Loucy (cell line): ENCODE measurements around the gene ACTR1A.

ENCODE experiments used
- H2AFZ ChIP-seq: fragments of 200-600 bp; sonication (generic); 2 replicates; pipeline ENCODE4 v1.6.0; 2016; ENCODE audit warnings: antibody characterized with exemption, mild to moderate bottlenecking, low read length, moderate library complexity
- H3F3A ChIP-seq: fragments of 200-600 bp; 2 replicates; pipeline ENCODE4 v1.6.0; 2016; ENCODE audit warnings: antibody characterized with exemption, low read depth, mild to moderate bottlenecking
- H3K27me3 ChIP-seq: fragments of 200-600 bp; sonication (generic); 2 replicates; pipeline ENCODE4 v1.6.1; 2014; ENCODE audit warnings: low read length, mild to moderate bottlenecking; ENCODE audit not compliant: insufficient read depth, poor library complexity, severe bottlenecking
- H3K36me3 ChIP-seq: fragments of 200-600 bp; sonication (generic); 2 replicates; pipeline ENCODE4 v1.6.1; 2016; ENCODE audit warnings: low read length; ENCODE audit not compliant: insufficient read depth
- H3K4me1 ChIP-seq: fragments of 200-600 bp; sonication (generic); 2 replicates; pipeline ENCODE4 v1.5.1; 2014; ENCODE audit warnings: low read length, mild to moderate bottlenecking; ENCODE audit not compliant: insufficient read depth, poor library complexity, severe bottlenecking
- H3K4me2 ChIP-seq: fragments of 200-600 bp; sonication (generic); 2 replicates; pipeline ENCODE4 v1.6.0; 2014; ENCODE audit warnings: antibody characterized with exemption, low read length, low read depth, mild to moderate bottlenecking; ENCODE audit not compliant: poor library complexity, severe bottlenecking
- H3K4me3 ChIP-seq: fragments of 200-600 bp; sonication (generic); 2 replicates; pipeline ENCODE4 v1.5.1; 2014; ENCODE audit warnings: low read length, mild to moderate bottlenecking, mixed read lengths; ENCODE audit not compliant: poor library complexity, severe bottlenecking
- H3K79me2 ChIP-seq: fragments of 200-600 bp; sonication (generic); 2 replicates; pipeline ENCODE4 v1.6.1; 2014; ENCODE audit warnings: low read length; ENCODE audit not compliant: insufficient read depth
- H3K9ac ChIP-seq: fragments of 200-600 bp; sonication (generic); 2 replicates; pipeline ENCODE4 v1.6.0; 2014; ENCODE audit warnings: mild to moderate bottlenecking, low read depth, low read length, moderate library complexity; ENCODE audit not compliant: poor library complexity, severe bottlenecking
- H3K9me2 ChIP-seq: fragments of 200-600 bp; sonication (generic); replicated peaks from 2 replicates; pipeline ENCODE4 v1.6.1; 2016; ENCODE audit warnings: low read depth, low read length, mixed read lengths
- H3K9me3 ChIP-seq: fragments of 200-600 bp; sonication (generic); 2 replicates; pipeline ENCODE4 v1.6.1; 2014; ENCODE audit warnings: mild to moderate bottlenecking, antibody characterized with exemption, low read length, low read depth; ENCODE audit not compliant: insufficient read depth
- H4K20me1 ChIP-seq: fragments of 200-600 bp; sonication (generic); 2 replicates; pipeline ENCODE4 v1.6.0; 2014; ENCODE audit warnings: antibody characterized with exemption, low read length, mild to moderate bottlenecking; ENCODE audit not compliant: insufficient read depth, poor library complexity, severe bottlenecking
- CTCF ChIP-seq: fragments of 200-600 bp; sonication (generic); conservative IDR thresholded peaks from 2 replicates; pipeline ENCODE4 v1.5.1; 2014; ENCODE audit warnings: mild to moderate bottlenecking, antibody characterized with exemption, low read length
- EZH2phosphoT487 ChIP-seq: fragments of 200-600 bp; IDR thresholded peaks from 2 replicates; pipeline ENCODE4 v1.6.1; 2018; ENCODE audit warnings: antibody characterized with exemption, mild to moderate bottlenecking, moderate library complexity, borderline replicate concordance

Gene ACTR1A

GRCh38 chr10:102546606-102547320 lies 44.3 kb upstream of the ACTR1A start:
- no peaks in the 10 kb centered on the region for H3F3A ChIP-seq
- H3K9me3 ChIP-seq: no peaks in the 10 kb centered on the region
- H3K36me3 ChIP-seq: peaks cover 17% of the 10 kb centered on the region; the same call in 1 of the 2 replicates
- H2AFZ ChIP-seq: no peak overlapping the region
- TF ChIP-seq EZH2phosphoT487: no peak
- no peak for TF ChIP-seq CTCF
- no peaks in the 10 kb centered on the region for H4K20me1 ChIP-seq
- H3K27me3 ChIP-seq: no peaks in the 10 kb centered on the region
- H3K79me2 ChIP-seq: no peaks in the 10 kb centered on the region; the same call in 1 of the 2 replicates
- H3K4me2 ChIP-seq: no peak overlapping the region
- no peak overlapping the region for H3K4me3 ChIP-seq
- no peaks in the 10 kb centered on the region for H3K9me2 ChIP-seq
- H3K9ac ChIP-seq: no peak overlapping the region
- H3K4me1 ChIP-seq: no peaks in the 10 kb centered on the region

GRCh38 chr10:102545997-102546396 lies 43.5 kb upstream of the ACTR1A start:
- H3K27me3 ChIP-seq: no peaks in the 10 kb centered on the region
- no peaks in the 10 kb centered on the region for H3K4me1 ChIP-seq
- no peak overlapping the region for H2AFZ ChIP-seq
- peaks cover 12% of the 10 kb centered on the region; the same call in 1 of the 2 replicates for H3K36me3 ChIP-seq
- no peak overlapping the region for H3K9ac ChIP-seq
- no peak overlapping the region for H3K4me2 ChIP-seq
- H4K20me1 ChIP-seq: no peaks in the 10 kb centered on the region
- H3K9me2 ChIP-seq: no peaks in the 10 kb centered on the region
- no peaks in the 10 kb centered on the region for H3F3A ChIP-seq
- H3K9me3 ChIP-seq: no peaks in the 10 kb centered on the region
- H3K4me3 ChIP-seq: no peak overlapping the region
- no peaks in the 10 kb centered on the region; the same call in 1 of the 2 replicates for H3K79me2 ChIP-seq
- TF ChIP-seq EZH2phosphoT487 (no peak), CTCF (no peak)

- Histone ChIP-seq H3K4me3 (no peak overlapping the region), H3K27me3 (no peaks in the 10 kb centered on the region), H3K9me2 (no peaks in the 10 kb centered on the region), H3K79me2 (no peaks in the 10 kb centered on the region; the same call in 1 of the 2 replicates), H3F3A (no peaks in the 10 kb centered on the region), H3K9me3 (no peaks in the 10 kb centered on the region), H3K36me3 (peaks cover 6% of the 10 kb centered on the region; the same call in 1 of the 2 replicates), H3K4me1 (no peaks in the 10 kb centered on the region), H3K9ac (no peak overlapping the region), H4K20me1 (no peaks in the 10 kb centered on the region), H3K4me2 (no peak overlapping the region), H2AFZ (no peak overlapping the region)
- TF ChIP-seq EZH2phosphoT487: no peak
- no peak for TF ChIP-seq CTCF
These were observed 42.9 kb upstream of the ACTR1A start for GRCh38 chr10:102545265-102545871.
